K562 (cell line): ENCODE data around the gene MICOS13. TPM values are rescaled to one million over a fixed set of nuclear protein-coding genes. Genes with fewer than 3 reads are reported as not detected.
A peak's percentile ranks its signal among the peaks of the same experiment; 100 is the strongest.

ENCODE experiments used
- AFF1 ChIP-seq, 2 experiments: fragments of 450-650 bp; IDR thresholded peaks; 2 replicates each; pipeline ENCODE4 v1.6.1; 2018; ENCODE audit warnings: mild to moderate bottlenecking in 2 of 2, low read depth in 1 of 2; ENCODE audit not compliant: partially characterized antibody in 2 of 2
- ETS2 ChIP-seq: IDR thresholded peaks from 2 replicates; pipeline ENCODE4 v1.6.1; 2016; ENCODE audit warnings: borderline replicate concordance, missing genetic modification characterization, mild to moderate bottlenecking, moderate library complexity, missing compliant biosample characterization; ENCODE audit not compliant: poor library complexity, severe bottlenecking
- ETV6 ChIP-seq, 3 experiments: fragments of 150-350 bp in 1 of 3; sonication (generic) in 1 of 3; formaldehyde crosslinking in 1 of 3; IDR thresholded peaks; 2 replicates each; pipeline versions ENCODE4 v1.6.1 to v1.8.0; 2014 to 2022; ENCODE audit warnings: borderline replicate concordance in 2 of 3, low read depth in 2 of 3, antibody characterized with exemption in 1 of 3, low read length in 1 of 3, mild to moderate bottlenecking in 1 of 3, missing genetic modification reagents in 1 of 3
- HDAC2 ChIP-seq: fragments of 450-650 bp; IDR thresholded peaks from 2 replicates; pipeline ENCODE4 v1.6.1; 2016; ENCODE audit warnings: mild to moderate bottlenecking
- HDAC8 ChIP-seq: fragments of 450-650 bp; IDR thresholded peaks from 2 replicates; pipeline ENCODE4 v1.6.1; 2016; ENCODE audit warnings: mild to moderate bottlenecking, missing genetic modification characterization, moderate library complexity, missing compliant biosample characterization
- LEF1 ChIP-seq: fragments of 450-650 bp; IDR thresholded peaks from 2 replicates; pipeline ENCODE4 v1.6.1; 2016; ENCODE audit warnings: mild to moderate bottlenecking
- NFE2 ChIP-seq: IDR thresholded peaks from 2 replicates; pipeline ENCODE4 v1.6.1; 2014; ENCODE audit warnings: antibody characterized with exemption, low read depth
- NFRKB ChIP-seq: fragments of 450-650 bp; IDR thresholded peaks from 2 replicates; pipeline ENCODE4 v1.6.1; 2016; ENCODE audit warnings: low read depth
- NRF1 ChIP-seq, 2 experiments: fragments of 450-650 bp; IDR thresholded peaks in 1 of 2; conservative IDR thresholded peaks in 1 of 2; 2 replicates each; pipeline ENCODE4 v1.6.1; 2014; ENCODE audit warnings: mild to moderate bottlenecking in 2 of 2
- POLR2G ChIP-seq: fragments of 200-400 bp; formaldehyde crosslinking; IDR thresholded peaks from 2 replicates; pipeline ENCODE4 v1.6.1; 2017; ENCODE audit warnings: low read depth, mild to moderate bottlenecking, antibody characterized with exemption, low read length, moderate library complexity
- PRDM10 ChIP-seq: fragments of 450-650 bp; IDR thresholded peaks from 2 replicates; pipeline ENCODE4 v1.6.1; 2018; ENCODE audit not compliant: partially characterized antibody
- RAD21 ChIP-seq, 2 experiments: fragments of 250-450 bp in 1 of 2; fragments of 450-650 bp in 1 of 2; sonication (Bioruptor Pico) in 1 of 2; formaldehyde crosslinking in 1 of 2; IDR thresholded peaks in 1 of 2; conservative IDR thresholded peaks in 1 of 2; 2 replicates each; pipeline versions ENCODE4 v1.4.0 to v1.8.0; 2020 to 2022; ENCODE audit warnings: mild to moderate bottlenecking in 2 of 2, moderate library complexity in 1 of 2
- RHOXF2B ChIP-seq: fragments of 250-450 bp; sonication (Bioruptor Pico); conservative IDR thresholded peaks from 2 replicates; pipeline ENCODE4 v1.5.1; 2021
- SMARCA4 ChIP-seq: fragments of 450-650 bp; IDR thresholded peaks from 2 replicates; pipeline ENCODE4 v1.6.1; 2016
- SOX6 ChIP-seq: fragments of 450-650 bp; IDR thresholded peaks from 2 replicates; pipeline ENCODE4 v1.6.1; 2014; ENCODE audit warnings: mild to moderate bottlenecking
- VEZF1 ChIP-seq: fragments of 200-800 bp; sonication (Bioruptor generic); IDR thresholded peaks from 2 replicates; pipeline ENCODE4 v1.6.1; 2017; ENCODE audit warnings: missing genetic modification characterization, missing compliant biosample characterization
- XRCC4 ChIP-seq: IDR thresholded peaks from one replicate; pipeline ENCODE4 v1.6.1; 2011; ENCODE audit not compliant: insufficient read depth, insufficient read length; ENCODE audit errors: extremely low read depth
- ZNF57 ChIP-seq: fragments of 450-650 bp; formaldehyde crosslinking; IDR thresholded peaks from 2 replicates; pipeline ENCODE4 v1.4.0; 2020; ENCODE audit warnings: mild to moderate bottlenecking, moderate library complexity
- polyA plus RNA-seq, 8 experiments: library from polyadenylated mRNA; depleted of rRNA in 4 of 8; stranded (reverse) in 5 of 8; unstranded in 3 of 8; fragments of >200 nt; fragmentation: Nextera tagmentation in 2 of 8; fragmentation: Illumina TruSeq in 1 of 8; extraction: Ambion mirVana in 2 of 8; extraction: Trizol in 1 of 8; gene quantifications; 2 replicates each; pipeline versions ENCODE4 v1.2.1 to v1.2.3, GENCODE V29; 2011 to 2014; ENCODE audit warnings: inconsistent platforms in 1 of 8, missing spikeins in 1 of 8
- total RNA-seq, 7 experiments: library from RNA; depleted of rRNA in 6 of 7; stranded (reverse); fragments of >200 nt in 6 of 7; fragmentation: Illumina TruSeq in 2 of 7; extraction: Trizol in 2 of 7; gene quantifications; 2 replicates each; pipeline versions ENCODE4 v1.2.1 to v1.2.3, GENCODE V29; 2011 to 2021; ENCODE audit warnings: low replicate concordance in 1 of 7

Gene MICOS13
- total and polyA plus RNA-seq, 9 of the 15 experiments (the other 6 are each of a cell fraction or from before 2014, with no cell fraction given): 15.5 to 220 (median 49.4) TPM

- no peak for TF ChIP-seq ETV6 (IDR thresholded peaks at IDR 0.05; ENCODE audit: borderline replicate concordance in 1 of 2, low read depth in 2 of 2, low read length in 1 of 2)
- TF ChIP-seq ETV6 (CRISPR knock-in tag; IDR thresholded peaks at IDR 0.05; ENCODE audit: borderline replicate concordance): no peak
- TF ChIP-seq RHOXF2B (CRISPR knock-in tag): peak; percentile 69; the same call in 1 of the 2 replicates
- TF ChIP-seq AFF1 (IDR thresholded peaks at IDR 0.05; ENCODE audit: low read depth in 1 of 2, partially characterized antibody in 2 of 2): peak; percentile 76 to 88
- no peak for TF ChIP-seq HDAC8 (tag)
- no peak for TF ChIP-seq ZNF57
- TF ChIP-seq POLR2G: no peak; the same call in 1 of the 2 replicates
- peak; percentile 78 for TF ChIP-seq NFRKB
- TF ChIP-seq SOX6: peak; percentile 70
- peak; percentile 85 for TF ChIP-seq SMARCA4
- TF ChIP-seq NFE2: peak; percentile 63
- TF ChIP-seq XRCC4: no peak
- no peak for TF ChIP-seq HDAC2
- TF ChIP-seq PRDM10: no peak
- peak; percentile 4 to 13; a peak in 1 of 4 replicates for TF ChIP-seq RAD21 (CRISPR knock-in tag; conservative IDR thresholded peaks at IDR 0.05 in 1 of 2, IDR thresholded peaks at IDR 0.05 in 1 of 2)
- TF ChIP-seq LEF1: peak; percentile 82; the same call in 1 of the 2 replicates
- TF ChIP-seq ETS2 (tag): no peak
- peak in 1 of 2 experiments; percentile 36; a peak in 2 of 4 replicates for TF ChIP-seq NRF1 (conservative IDR thresholded peaks at IDR 0.05 in 1 of 2, IDR thresholded peaks at IDR 0.05 in 1 of 2)
- TF ChIP-seq VEZF1 (CRISPR knock-in tag): peak; percentile 81
Observed at GRCh38 chr19:5718579-5719273, 38.4 kb upstream of the MICOS13 start (continued).
